GM12878 (cell line): ENCODE data around the gene MYOCOS. TPM values are rescaled to one million over a fixed set of nuclear protein-coding genes. Genes with fewer than 3 reads are reported as not detected.

ENCODE experiments used
- ATAC-seq: fragments of 200-7000 bp; cut with Tn5 transposase; 3 replicates; pipeline ENCODE4 v1.9.1; 2020; ENCODE audit warnings: mild to moderate bottlenecking, moderate library complexity
- BruUV-seq: library from RNA; stranded (reverse); fragments of 400-500 nt; replicated peaks from 2 replicates; lab custom pipeline; 2021; lab: Mats Ljungman, UMichigan
- CTCF ChIA-PET: fragments of 300-600 bp; sonication (Branson Sonifier 250); formaldehyde crosslinking; extraction: SDS; loops from one replicate; lab custom pipeline; 2021; ENCODE audit warnings: inconsistent platforms; lab: Yijun Ruan, JAX
- POLR2A ChIA-PET: fragments of 350-600 bp; formaldehyde crosslinking; extraction: SDS; loops from one replicate; lab custom pipeline; 2021; ENCODE audit warnings: inconsistent platforms; lab: Charles Lee
- RAD21 ChIA-PET: fragments of 300-600 bp; sonication (Branson Sonifier 250); formaldehyde crosslinking; loops from one replicate; lab custom pipeline; 2023; ENCODE audit warnings: antibody characterized with exemption; ENCODE audit not compliant: unreplicated experiment; lab: Charles Lee
- SMC1A ChIA-PET: fragments of 300-600 bp; sonication (Branson Sonifier 250); formaldehyde crosslinking; loops from one replicate; lab custom pipeline; 2023; ENCODE audit not compliant: unreplicated experiment, uncharacterized antibody; lab: Charles Lee
- DNase-seq: peaks from one replicate; pipeline ENCODE4 v3.0.0-alpha.2; 2011; ENCODE audit warnings: low read depth, low spot score
- FAIRE-seq: peaks from 3 replicates; lab custom pipeline; 2011; peaks lifted over from hg19 to GRCh38; lab: Jason Lieb, UNC
- H2AFZ ChIP-seq: 2 replicates; pipeline ENCODE4 v1.6.0; 2011; ENCODE audit warnings: low read depth, low read length, control low read depth; ENCODE audit not compliant: control insufficient read depth
- H3K27ac ChIP-seq: 2 replicates; pipeline ENCODE4 v1.5.1; 2011; ENCODE audit warnings: control low read depth; ENCODE audit not compliant: control insufficient read depth, insufficient read depth
- H3K27me3 ChIP-seq, 2 experiments: replicated peaks in 1 of 2; 2 replicates each; pipeline versions ENCODE4 v1.6.0 to v1.6.1; 2011; ENCODE audit warnings: low read length in 1 of 2; ENCODE audit not compliant: control insufficient read depth in 2 of 2, insufficient read depth in 2 of 2
- H3K36me3 ChIP-seq, 2 experiments: 2 replicates each; pipeline ENCODE4 v1.5.1; 2011; ENCODE audit warnings: low read length in 1 of 2; ENCODE audit not compliant: control insufficient read depth in 2 of 2, insufficient read depth in 2 of 2
- H3K4me1 ChIP-seq: 2 replicates; pipeline ENCODE4 v1.6.1; 2011; ENCODE audit warnings: mild to moderate bottlenecking, low read length, moderate library complexity, mixed read lengths; ENCODE audit not compliant: control insufficient read depth, insufficient read depth
- H3K4me2 ChIP-seq: 2 replicates; pipeline ENCODE4 v1.6.0; 2011; ENCODE audit warnings: control low read depth; ENCODE audit not compliant: control insufficient read depth, insufficient read depth
- H3K4me3 ChIP-seq: fragments of 200-600 bp; sonication (generic); 2 replicates; pipeline ENCODE4 v1.5.1; 2016
- H3K79me2 ChIP-seq: 2 replicates; pipeline ENCODE4 v1.6.0; 2011; ENCODE audit warnings: low read length; ENCODE audit not compliant: control insufficient read depth, insufficient read depth
- H3K9ac ChIP-seq: 2 replicates; pipeline ENCODE4 v1.8.0; 2011; ENCODE audit warnings: low read length, control low read depth, mixed read lengths; ENCODE audit not compliant: control insufficient read depth, insufficient read depth
- H3K9me3 ChIP-seq: replicated peaks from 3 replicates; pipeline ENCODE4 v1.5.1; 2011; ENCODE audit warnings: mild to moderate bottlenecking, low read length; ENCODE audit not compliant: control insufficient read depth, insufficient read depth
- H4K20me1 ChIP-seq: 2 replicates; pipeline ENCODE4 v1.6.0; 2011; ENCODE audit not compliant: control insufficient read depth, insufficient read depth
- BMI1 ChIP-seq: fragments of 450-650 bp; IDR thresholded peaks from 2 replicates; pipeline ENCODE4 v1.6.1; 2016; ENCODE audit warnings: mild to moderate bottlenecking, moderate library complexity, borderline replicate concordance
- CBX5 ChIP-seq: sonication (generic); IDR thresholded peaks from 2 replicates; pipeline ENCODE4 v1.6.1; 2016; ENCODE audit warnings: low read depth, moderate library complexity, mild to moderate bottlenecking, inconsistent platforms
- GATAD2B ChIP-seq: fragments of 450-650 bp; conservative IDR thresholded peaks from 2 replicates; pipeline ENCODE4 v1.6.1; 2017; ENCODE audit warnings: low read depth, mild to moderate bottlenecking, moderate library complexity
- IKZF1 ChIP-seq: fragments of 450-650 bp; conservative IDR thresholded peaks from 2 replicates; pipeline ENCODE4 v1.6.1; 2017; ENCODE audit warnings: antibody characterized with exemption, mild to moderate bottlenecking
- MYB ChIP-seq: fragments of 150-350 bp; IDR thresholded peaks from 2 replicates; pipeline ENCODE4 v1.6.1; 2014; ENCODE audit warnings: mild to moderate bottlenecking, low read depth, low read length, borderline replicate concordance
- PAX8 ChIP-seq: fragments of 450-650 bp; IDR thresholded peaks from 2 replicates; pipeline ENCODE4 v1.6.1; 2017; ENCODE audit warnings: mild to moderate bottlenecking, moderate library complexity
- RELA ChIP-seq: fragments of 450-650 bp; IDR thresholded peaks from 2 replicates; pipeline ENCODE4 v1.8.0; 2014; ENCODE audit warnings: borderline replicate concordance; ENCODE audit not compliant: partially characterized antibody
- SREBF2 ChIP-seq: IDR thresholded peaks from 2 replicates; pipeline ENCODE4 v1.6.1; 2012; ENCODE audit warnings: mild to moderate bottlenecking, low read length
- STAT1 ChIP-seq: fragments of 450-650 bp; conservative IDR thresholded peaks from 2 replicates; pipeline ENCODE4 v1.6.1; 2014; ENCODE audit warnings: antibody characterized with exemption, mild to moderate bottlenecking
- ZBED1 ChIP-seq: IDR thresholded peaks from 2 replicates; pipeline ENCODE4 v1.6.1; 2016; ENCODE audit warnings: borderline replicate concordance
- WGBS: methylation state at CpG from one replicate; pipeline ENCODE4 v1.1.6; 2016; ENCODE audit warnings: low lambda C conversion rate; ENCODE audit not compliant: insufficient replicate concordance, insufficient coverage; ENCODE audit errors: missing lambda C conversion rate; 5-methylcytosine and 5-hydroxymethylcytosine counted together
- in situ Hi-C: fragments of 300-500 bp; cut with MboI; formaldehyde crosslinking; loops from 9 replicates; pipeline ENCODE4 v1.14.3; 2018; ENCODE audit warnings: mixed read lengths
- intact Hi-C: fragments of 100-400 bp; cut with micrococcal nuclease; formaldehyde crosslinking; loops from one replicate; pipeline ENCODE4 v1.14.2; 2022; ENCODE audit not compliant: unreplicated experiment
- polyA plus RNA-seq, 11 experiments: library from polyadenylated mRNA; depleted of rRNA in 4 of 11; unstranded in 6 of 11; stranded (reverse) in 5 of 11; fragments of >200 nt; fragmentation: Nextera tagmentation in 4 of 11; fragmentation: Illumina TruSeq in 1 of 11; extraction: Ambion mirVana in 4 of 11; extraction: Trizol in 1 of 11; gene quantifications; 1 replicate in 1 of 11; 2 replicates in 10 of 11; pipeline versions ENCODE4 v1.2.1 to v1.2.3, GENCODE V29; 2011 to 2016; ENCODE audit warnings: inconsistent platforms in 2 of 11, missing spikeins in 2 of 11, low read depth in 1 of 11
- total RNA-seq, 4 experiments: library from RNA; depleted of rRNA in 3 of 4; stranded (reverse); fragments of >200 nt in 3 of 4; fragmentation: Illumina TruSeq in 1 of 4; extraction: Trizol in 1 of 4; gene quantifications; 2 replicates each; pipeline versions ENCODE4 v1.2.1 to v1.2.3, GENCODE V29; 2013 to 2021

Gene MYOCOS
- total and polyA plus RNA-seq, 10 of the 15 experiments (the other 5 are each of a cell fraction or from before 2014, with no cell fraction given), result 0.12 to 0.24 (median 0.16) TPM; not detected in 4

- no peak for TF ChIP-seq MYB
- no peak for TF ChIP-seq IKZF1
- TF ChIP-seq BMI1, result no peak
- TF ChIP-seq STAT1, result no peak
- H3K36me3 ChIP-seq, result peaks cover 15 to 28% of the 10 kb centered on the region in 2 experiments
- H3K9me3 ChIP-seq, result no peaks in the 10 kb centered on the region
- CTCF ChIA-PET, result interaction anchor here (0.8 to 2.5 kb wide), 5 partner anchors 10 to 136 kb away, joined by 3 to 20 read pairs (median 6); no protein-coding TSS in a partner anchor
- H3K79me2 ChIP-seq, result no peaks in the 10 kb centered on the region
- H3K27me3 ChIP-seq, result no peaks in the 10 kb centered on the region
- no peak overlapping the region for H3K4me3 ChIP-seq
- POLR2A ChIA-PET, result no interaction called here
- no peaks in the 10 kb centered on the region for H4K20me1 ChIP-seq
- no peak overlapping the region for H3K27ac ChIP-seq
- no peaks in the 10 kb centered on the region for H3K4me1 ChIP-seq
- no peak for ATAC-seq
- BruUV-seq, result no TSS peak
- in situ Hi-C loops (no loop called here), intact Hi-C loops (loop anchor here (5.0 kb wide), 1 partner anchor 44 kb away; no protein-coding TSS in a partner anchor)
- no peak overlapping the region for H2AFZ ChIP-seq
- H3K9ac ChIP-seq, result no peak overlapping the region
- RAD21 ChIA-PET, result interaction anchor here (1.0 to 2.4 kb wide), 2 partner anchors 63 to 97 kb away, joined by 3 to 12 read pairs; partner anchors contain the start of gene PRRC2C
- SMC1A ChIA-PET, result interaction anchor here (1.0 to 1.8 kb wide), 4 partner anchors 26 to 97 kb away, joined by 3 to 7 read pairs (median 4); no protein-coding TSS in a partner anchor
- DNase-seq, result no peak
- H3K4me2 ChIP-seq, result no peak overlapping the region
- no peak for FAIRE-seq
These were observed 40.3 kb upstream of the MYOCOS start for GRCh38 chr1:171581766-171582165.

GRCh38 chr1:171582589-171582988 is 39.5 kb upstream of the MYOCOS start:
- Histone ChIP-seq H3K79me2 (no peaks in the 10 kb centered on the region), H3K36me3 (peaks cover 18 to 30% of the 10 kb centered on the region in 2 experiments), H4K20me1 (no peaks in the 10 kb centered on the region), H3K9me3 (no peaks in the 10 kb centered on the region), H3K9ac (no peak overlapping the region), H2AFZ (no peak overlapping the region), H3K27me3 (no peaks in the 10 kb centered on the region), H3K4me2 (no peak overlapping the region), H3K4me3 (no peak overlapping the region), H3K27ac (no peak overlapping the region), H3K4me1 (no peaks in the 10 kb centered on the region)
- 94% methylated on average over 2 of the region's 2 CpGs for WGBS
- TF ChIP-seq GATAD2B (no peak), RELA (no peak), SREBF2 (no peak), ZBED1 (no peak), CBX5 (no peak), PAX8 (no peak)
- ChIA-PET POLR2A (no interaction called here), RAD21 (interaction anchor here (0.9 to 2.4 kb wide), 4 partner anchors 12 to 97 kb away, joined by 3 to 12 read pairs (median 3); partner anchors contain the start of gene PRRC2C), SMC1A (interaction anchor here (0.7 to 1.9 kb wide), 9 partner anchors 10 to 98 kb away, joined by 3 to 7 read pairs (median 4); no protein-coding TSS in a partner anchor), CTCF (interaction anchor here (1.0 to 2.5 kb wide), 4 partner anchors 10 to 97 kb away, joined by 3 to 20 read pairs (median 6); partner anchors contain the start of gene PRRC2C)
- FAIRE-seq (no peak), ATAC-seq (0 out of 3 replicates have a peak, but pooled peaks have one; percentile 18), DNase-seq (no peak)
- intact Hi-C loops (loop anchor here (5.0 kb wide), 1 partner anchor 45 kb away; no protein-coding TSS in a partner anchor), in situ Hi-C loops (no loop called here)
- BruUV-seq, result no TSS peak
